Heart left ventricle (tissue), 16 donors: Measurements from ENCODE around the gene SMPD3. TPM values are rescaled to one million over a fixed set of nuclear protein-coding genes. Genes with fewer than 3 reads are reported as not detected.

Source experiments
- ATAC-seq, 4 donors: fragments of 200-7000 bp; cut with Tn5 transposase; one replicate each; pipeline ENCODE4 v1.9.1; 2020 to 2022; ENCODE audit warnings: moderate library complexity in 4 of 4, mild to moderate bottlenecking in 3 of 4, moderate number of reproducible peaks in 1 of 4
- DNase-seq, 5 donors: peaks; one replicate each; pipeline ENCODE4 v3.0.0-alpha.2; 2020
- H3K27ac ChIP-seq, 12 donors: fragments of 200-600 bp; sonication (generic) in 4 of 12; one replicate each; pipeline versions ENCODE4 v1.5.0 to v1.8.0; 2016 to 2022; ENCODE audit warnings: mild to moderate bottlenecking in 2 of 12
- H3K27me3 ChIP-seq, 9 donors: fragments of 200-600 bp; sonication (generic) in 2 of 9; one replicate each; pipeline versions ENCODE4 v1.5.1 to v1.8.0; 2016 to 2022; ENCODE audit warnings: mild to moderate bottlenecking in 3 of 9
- H3K36me3 ChIP-seq, 9 donors: fragments of 200-600 bp; sonication (generic) in 2 of 9; one replicate each; pipeline versions ENCODE4 v1.5.0 to v1.8.0; 2018 to 2022; ENCODE audit warnings: mild to moderate bottlenecking in 2 of 9
- H3K4me1 ChIP-seq, 12 donors: fragments of 200-600 bp; sonication (generic) in 4 of 12; one replicate each; pipeline versions ENCODE4 v1.5.0 to v1.8.0; 2016 to 2022; ENCODE audit warnings: mild to moderate bottlenecking in 3 of 12
- H3K4me3 ChIP-seq, 12 donors: fragments of 200-600 bp; sonication (generic) in 4 of 12; one replicate each; pipeline versions ENCODE4 v1.5.0 to v1.8.0; 2017 to 2022; ENCODE audit warnings: mild to moderate bottlenecking in 9 of 12, moderate library complexity in 4 of 12
- H3K9me3 ChIP-seq, 12 donors: fragments of 200-600 bp; sonication (generic) in 4 of 12; one replicate each; pipeline versions ENCODE4 v1.5.0 to v1.8.0; 2016 to 2022; ENCODE audit warnings: mild to moderate bottlenecking in 1 of 12
- POLR2A ChIP-seq, 2 donors: fragments of 450-650 bp; IDR thresholded peaks; one replicate each; pipeline ENCODE4 v1.6.1; 2017; ENCODE audit warnings: antibody characterized with exemption in 2 of 2, mild to moderate bottlenecking in 2 of 2, moderate library complexity in 2 of 2
- WGBS, 4 donors: extraction: QIAGEN DNeasy Blood & Tissue Kit in 2 of 4; methylation state at CpG; one replicate each; pipeline versions ENCODE4 v1.1.5 to v1.1.7; 2013 to 2018; 5-methylcytosine and 5-hydroxymethylcytosine counted together
- intact Hi-C, 10 donors: fragments of 100-400 bp; cut with DNase I; formaldehyde crosslinking; loops; one replicate each; pipeline versions ENCODE4 v1.11.1 to v1.14.2; 2022
- polyA plus RNA-seq, 2 donors: library from polyadenylated mRNA; stranded (reverse); fragments of 200-250 nt; gene quantifications; one replicate each; pipeline ENCODE4 v1.2.3, GENCODE V29; 2013
- total RNA-seq, 9 donors: library from RNA; depleted of rRNA in 2 of 9; stranded (reverse); fragments of >200 nt in 2 of 9; fragmentation: NEBNext Ultra II Directional in 3 of 9; extraction: Animal tissue kit (Norgen Biotek cat#: 25700) in 3 of 9; gene quantifications; one replicate each; pipeline versions ENCODE4 v1.1.0 to v1.2.4, GENCODE V29; 2016 to 2023
- TF ChIP-seq, protein P1 (sequence below), 12 donors: fragments of 200-600 bp; sonication (generic) in 4 of 12; IDR thresholded peaks; one replicate each; pipeline versions ENCODE4 v1.5.0 to v1.8.0; 2018 to 2022; ENCODE audit warnings: antibody characterized with exemption in 12 of 12, mild to moderate bottlenecking in 5 of 12
- donor health status: ischemic (EF 13 %, LVEDD 7.1; RV severe dilation, severe dysfunction).
- donor health status: healthy with polysubstance abuse.
- donor health status: DM: no; HTN: yes; CAD: no.
- donor health status: DM: no; HTN: no; CAD: no.
- donor health status: ischemic (EF 25% LVEDD 6.9; RV normal size, moderate dysfunction).
- donor health status: ischemic (EF 25% LVEDD 5.7; RV mildly dilated, moderate dysfunction).
- donor health status: healthy.
- donor health status: DM: yes; HTN: yes; CAD: no.
- donor health status: ischemic (EF 35%, LVEDD 5.7; RV mildly dilated, moderate dysfunction).
- donor health status: nonischemic (EF 11% LVEDD 7.7; RV severe dilation, severe dysfunction).
- donor health status: DM: yes; HTN: yes; CAD: no.
- donor health status: PGD.
- donor health status: ischemic (EF 29% LVEDD 5.4; RV normal size, mild dysfunction).
- donor health status: nonischemic (EF 23%, LVEDD 6.1; RV moderate dilation, normal function).

Gene SMPD3
- total and polyA plus RNA-seq, 11 donors: 0.07 to 14.4 (median 0.17) TPM; not detected in 3

DNA sequence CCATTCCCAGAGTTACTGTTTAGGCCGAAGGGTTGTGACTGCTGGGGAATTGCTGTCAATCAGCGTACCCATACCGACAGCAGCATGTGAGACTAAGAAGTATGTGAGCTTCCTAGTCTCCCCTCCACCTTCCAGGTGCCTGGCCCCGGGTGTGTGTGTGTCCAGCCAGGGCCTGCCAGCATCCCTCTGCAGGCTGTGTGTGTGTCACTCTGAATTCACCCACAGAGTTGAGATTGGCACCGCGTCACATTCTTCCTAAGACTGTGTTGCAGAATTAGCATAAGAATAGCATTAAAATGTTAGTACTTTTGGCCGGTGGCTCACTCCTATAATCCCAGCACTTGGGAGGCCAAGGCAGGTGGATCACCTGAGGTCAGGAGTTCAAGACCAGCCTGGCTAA is 105.7 kb downstream of the SMPD3 start:
- Histone ChIP-seq H3K4me1 (peaks cover 0 to 14% (median 2%) of the 10 kb centered on the region in 12 donors), H3K9me3 (no peaks in the 10 kb centered on the region), H3K4me3 (no peak overlapping the region), H3K27ac (no peak overlapping the region), H3K27me3 (no peaks in the 10 kb centered on the region), H3K36me3 (peaks cover 0 to 94% (median 77%) of the 10 kb centered on the region in 9 donors)
- TF ChIP-seq POLR2A (IDR thresholded peaks at IDR 0.05): no peak
- TF ChIP-seq, protein P1, sequence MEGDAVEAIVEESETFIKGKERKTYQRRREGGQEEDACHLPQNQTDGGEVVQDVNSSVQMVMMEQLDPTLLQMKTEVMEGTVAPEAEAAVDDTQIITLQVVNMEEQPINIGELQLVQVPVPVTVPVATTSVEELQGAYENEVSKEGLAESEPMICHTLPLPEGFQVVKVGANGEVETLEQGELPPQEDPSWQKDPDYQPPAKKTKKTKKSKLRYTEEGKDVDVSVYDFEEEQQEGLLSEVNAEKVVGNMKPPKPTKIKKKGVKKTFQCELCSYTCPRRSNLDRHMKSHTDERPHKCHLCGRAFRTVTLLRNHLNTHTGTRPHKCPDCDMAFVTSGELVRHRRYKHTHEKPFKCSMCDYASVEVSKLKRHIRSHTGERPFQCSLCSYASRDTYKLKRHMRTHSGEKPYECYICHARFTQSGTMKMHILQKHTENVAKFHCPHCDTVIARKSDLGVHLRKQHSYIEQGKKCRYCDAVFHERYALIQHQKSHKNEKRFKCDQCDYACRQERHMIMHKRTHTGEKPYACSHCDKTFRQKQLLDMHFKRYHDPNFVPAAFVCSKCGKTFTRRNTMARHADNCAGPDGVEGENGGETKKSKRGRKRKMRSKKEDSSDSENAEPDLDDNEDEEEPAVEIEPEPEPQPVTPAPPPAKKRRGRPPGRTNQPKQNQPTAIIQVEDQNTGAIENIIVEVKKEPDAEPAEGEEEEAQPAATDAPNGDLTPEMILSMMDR (IDR thresholded peaks at IDR 0.05): no peak
- DNase-seq (no peak), ATAC-seq (no peak)
- intact Hi-C loops: no loop called here
- 81 to 93% (median 91%) methylated on average over 5 to 7 of the region's 7 CpGs for WGBS, 4 donors

DNA sequence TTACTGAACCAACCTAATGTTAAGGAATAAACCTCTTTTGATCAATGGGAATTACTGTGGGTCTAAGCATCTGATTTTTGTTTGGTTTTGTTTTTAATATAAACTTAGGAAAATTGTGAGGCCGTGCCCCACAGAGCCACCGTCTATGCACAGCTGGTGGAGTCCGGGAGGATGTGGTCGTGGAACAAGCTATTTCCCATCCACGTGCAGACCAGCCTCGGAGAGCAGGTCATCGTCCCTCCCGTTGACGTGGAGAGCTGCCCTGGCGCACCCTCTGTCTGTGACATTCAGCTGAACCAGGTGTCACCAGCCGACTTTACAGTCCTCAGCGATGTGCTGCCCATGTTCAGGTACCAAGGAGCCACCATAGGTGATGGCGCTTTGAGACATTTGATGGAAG is 109.1 kb downstream of the SMPD3 start:
- WGBS, 4 donors: 91 to 94% (median 93%) methylated on average over 13 of the region's 13 CpGs
- H3K36me3 ChIP-seq: peaks cover 0 to 88% (median 74%) of the 10 kb centered on the region in 9 donors
- TF ChIP-seq POLR2A (IDR thresholded peaks at IDR 0.05): no peak
- TF ChIP-seq, protein P1 (IDR thresholded peaks at IDR 0.05): no peak
- intact Hi-C loops: no loop called here
- peaks cover 0 to 9% (median 0%) of the 10 kb centered on the region in 12 donors for H3K4me1 ChIP-seq
- no peak overlapping the region for H3K27ac ChIP-seq
- H3K9me3 ChIP-seq: no peaks in the 10 kb centered on the region
- H3K27me3 ChIP-seq: no peaks in the 10 kb centered on the region
- no peak overlapping the region for H3K4me3 ChIP-seq
- no peak for DNase-seq
- no peak for ATAC-seq

GRCh38 chr16:68338326-68339119 is 109.8 kb downstream of the SMPD3 start:
- no peak overlapping the region for H3K27ac ChIP-seq
- H3K36me3 ChIP-seq: peaks cover 0 to 94% (median 74%) of the 10 kb centered on the region in 9 donors
- DNase-seq (no peak), ATAC-seq (no peak)
- intact Hi-C loops: no loop called here
- no peaks in the 10 kb centered on the region for H3K27me3 ChIP-seq
- WGBS, 4 donors: 91 to 96% (median 92%) methylated on average over 16 of the region's 16 CpGs
- H3K9me3 ChIP-seq: no peaks in the 10 kb centered on the region
- H3K4me1 ChIP-seq: peaks cover 0 to 5% (median 0%) of the 10 kb centered on the region in 12 donors
- TF ChIP-seq POLR2A (IDR thresholded peaks at IDR 0.05): no peak
- TF ChIP-seq, protein P1 (IDR thresholded peaks at IDR 0.05): no peak
- no peak overlapping the region for H3K4me3 ChIP-seq

GRCh38 chr16:68335175-68335574 is 113.1 kb downstream of the SMPD3 start:
- DNase-seq (no peak), ATAC-seq (no peak)
- H3K36me3 ChIP-seq: peaks cover 0 to 89% (median 47%) of the 10 kb centered on the region in 9 donors
- no peak overlapping the region for H3K27ac ChIP-seq
- H3K4me3 ChIP-seq: no peak overlapping the region
- peaks cover 0 to 30% (median 6%) of the 10 kb centered on the region in 12 donors for H3K4me1 ChIP-seq
- no peaks in the 10 kb centered on the region for H3K27me3 ChIP-seq
- WGBS, 4 donors: 89 to 96% (median 94%) methylated on average over 5 of the region's 5 CpGs
- H3K9me3 ChIP-seq: no peaks in the 10 kb centered on the region
- TF ChIP-seq POLR2A (IDR thresholded peaks at IDR 0.05): no peak
- TF ChIP-seq, protein P1 (IDR thresholded peaks at IDR 0.05): no peak
- intact Hi-C loops: no loop called here
